ENCODE measurements around the gene SKI. TPM values are rescaled to one million over a fixed set of nuclear protein-coding genes. Genes with fewer than 3 reads are reported as not detected.

SKI gene
- total and polyA plus RNA-seq, 2 of the 8 experiments (the other 6 are each of a cell fraction or from before 2014, with no cell fraction given) = 8.3 to 87.6 TPM

- ChIA-PET POLR2A (ENCODE audit: partially characterized antibody) (interaction anchor here (0.7 to 1.7 kb wide), 4 partner anchors 9 to 100 kb away, joined by 4 to 6 read pairs (median 4); no protein-coding TSS in a partner anchor), CTCF (ENCODE audit: partially characterized antibody) (interaction anchor here (0.9 to 1.7 kb wide), 3 partner anchors 13 to 134 kb away, joined by 3 to 6 read pairs (median 4); no protein-coding TSS in a partner anchor)
- peaks cover 9 to 24% of the 10 kb centered on the region in 2 experiments; a peak in 3 of 4 replicates for H3K9me3 ChIP-seq (ENCODE audit: insufficient read depth in 2 of 2, low read depth in 1 of 2, low read length in 1 of 2)
- no peak overlapping the region for H3K27ac ChIP-seq (ENCODE audit: low read depth, low read length)
- no peak for TF ChIP-seq KDM1A (IDR thresholded peaks at IDR 0.05; ENCODE audit: borderline replicate concordance, low read length)
- no peak overlapping the region for H3K18ac ChIP-seq (ENCODE audit: extremely low read depth, low read length)
- H4K91ac ChIP-seq (replicated peaks; ENCODE audit: insufficient read length, low read length) = no peak overlapping the region
- no peak overlapping the region for H3K23ac ChIP-seq (ENCODE audit: insufficient read length)
- H2AK5ac ChIP-seq (ENCODE audit: low read depth, low read length) = no peak overlapping the region
- no peak overlapping the region for H3K9ac ChIP-seq (replicated peaks in 1 of 4; ENCODE audit: extremely low read depth in 1 of 4, low read depth in 3 of 4, low read length in 3 of 4)
- no peak overlapping the region for H2BK15ac ChIP-seq (ENCODE audit: low read length)
- no peak overlapping the region for H2BK5ac ChIP-seq (ENCODE audit: low read depth, low read length)
- peak overlapping the region; percentile 51 for H4K8ac ChIP-seq (ENCODE audit: extremely low read depth, insufficient read depth, low read length)
- H3K56ac ChIP-seq (replicated peaks; ENCODE audit: insufficient read length, low read depth, low read length) = no peak overlapping the region
- no peak overlapping the region for H2BK120ac ChIP-seq (replicated peaks; ENCODE audit: low read depth, low read length)
- no peak for DNase-seq (ENCODE audit: low read depth in 1 of 2, low spot score in 2 of 2)
- no peaks in the 10 kb centered on the region for H4K20me1 ChIP-seq (replicated peaks in 1 of 2; ENCODE audit: control insufficient read depth in 1 of 2, insufficient read depth in 2 of 2, low read length in 2 of 2)
- H3K4me2 ChIP-seq (ENCODE audit: insufficient read depth in 1 of 2, low read depth in 2 of 2, low read length in 2 of 2) = no peak overlapping the region
- no peak for FAIRE-seq
- no peaks in the 10 kb centered on the region; the same call in 1 of the 2 replicates for H3K23me2 ChIP-seq (ENCODE audit: low read depth, low read length)
- H3K4me1 ChIP-seq (replicated peaks in 1 of 4; ENCODE audit: control insufficient read depth in 3 of 4, insufficient read depth in 4 of 4, low read length in 3 of 4) = no peaks in the 10 kb centered on the region
- 91% methylated on average over 24 of the region's 24 CpGs; no CpG with 5 or more reads in 1 of the 2 experiments for WGBS, 2 experiments (ENCODE audit: extremely low coverage in 1 of 2, insufficient coverage in 1 of 2, insufficient read length in 1 of 2, insufficient replicate concordance in 2 of 2, low coverage in 1 of 2, low lambda C conversion rate in 2 of 2, missing lambda C conversion rate in 1 of 2)
- no peak overlapping the region for H2AFZ ChIP-seq (ENCODE audit: low read length)
- H2BK20ac ChIP-seq (ENCODE audit: low read length) = no peak overlapping the region
- H4K5ac ChIP-seq (ENCODE audit: insufficient read length, low read depth, low read length) = no peak overlapping the region
- H3K4me3 ChIP-seq (ENCODE audit: extremely low read depth in 1 of 4, insufficient read depth in 2 of 4, low read depth in 3 of 4, low read length in 4 of 4) = no peak overlapping the region
- H2BK12ac ChIP-seq (ENCODE audit: low read depth, low read length) = no peak overlapping the region
- H3K79me1 ChIP-seq (ENCODE audit: low read depth, low read length) = no peaks in the 10 kb centered on the region
- H3K27me3 ChIP-seq (replicated peaks in 1 of 4; ENCODE audit: control insufficient read depth in 3 of 4, extremely low read depth in 1 of 4, insufficient read depth in 3 of 4, low read length in 3 of 4) = no peaks in the 10 kb centered on the region; a peak in 1 of 7 replicates
- no peak overlapping the region for H3K4ac ChIP-seq (replicated peaks; ENCODE audit: insufficient read length, low read depth, low read length)
- H3K36me3 ChIP-seq (ENCODE audit: control insufficient read depth in 2 of 4, insufficient read depth in 4 of 4, low read length in 3 of 4) = no peaks in the 10 kb centered on the region
- no peak overlapping the region for H3K14ac ChIP-seq (ENCODE audit: insufficient read length)
- H3K79me2 ChIP-seq (ENCODE audit: control insufficient read depth in 1 of 2, insufficient read depth in 2 of 2, low read length in 2 of 2) = no peaks in the 10 kb centered on the region
Measured at GRCh38 chr1:2328676-2329455, 100.7 kb downstream of the SKI start.

Data from H1 (cell line).